ENCODE measurements around the gene HSPA1A.
A peak's percentile ranks its signal among the peaks of the same experiment; 100 is the strongest.
"Not testable (repeated sequence)": the region's sequence is repeated elsewhere in the genome, so short reads cannot be mapped to it uniquely, and the experiment has no call there.

The HSPA1A gene

GRCh38 chr6:31831350-31832215 lies 16.2 kb downstream of the HSPA1A start:
- TF ChIP-seq Cebpa-rat (IDR thresholded peaks at IDR 0.05), result no peak
- Histone ChIP-seq H3K9ac (peak overlapping the region; percentile 79), H3K27me3 (no peaks in the 10 kb centered on the region), H3K9me3 (no peaks in the 10 kb centered on the region), H4K20me1 (peaks cover 12% of the 10 kb centered on the region), H3K27ac (no peak overlapping the region; the same call in none of the 2 replicates), H3K36me3 (peaks cover 7% of the 10 kb centered on the region), H3K4me2 (peak overlapping the region; percentile 96), H3K4me3 (peak overlapping the region; percentile 73), H3K4me1 (peaks cover 39% of the 10 kb centered on the region)

- Histone ChIP-seq H3K9ac (peak overlapping the region; percentile 97), H3K9me3 (no peaks in the 10 kb centered on the region), H4K20me1 (peaks cover 42% of the 10 kb centered on the region), H3K36me3 (peaks cover 38% of the 10 kb centered on the region), H3K4me2 (peak overlapping the region; percentile 96), H3K4me3 (peak overlapping the region; percentile 83), H3K27me3 (no peaks in the 10 kb centered on the region), H3K27ac (peak overlapping the region; percentile 98), H3K4me1 (peaks cover 65% of the 10 kb centered on the region)
- no peak for TF ChIP-seq Cebpa-rat (IDR thresholded peaks at IDR 0.05)
These were observed 19.3 kb downstream of the HSPA1A start for GRCh38 chr6:31834367-31835250.

GRCh38 chr6:31836047-31836473 lies 20.7 kb downstream of the HSPA1A start:
- Histone ChIP-seq H3K27ac (peak overlapping the region; percentile 98), H3K4me3 (peak overlapping the region; percentile 83), H3K4me1 (peaks cover 62% of the 10 kb centered on the region), H3K36me3 (peaks cover 52% of the 10 kb centered on the region), H4K20me1 (peaks cover 57% of the 10 kb centered on the region), H3K4me2 (peak overlapping the region; percentile 96), H3K27me3 (no peaks in the 10 kb centered on the region), H3K9me3 (no peaks in the 10 kb centered on the region), H3K9ac (peak overlapping the region; percentile 97)
- no peak for TF ChIP-seq Cebpa-rat (IDR thresholded peaks at IDR 0.05)

DNA sequence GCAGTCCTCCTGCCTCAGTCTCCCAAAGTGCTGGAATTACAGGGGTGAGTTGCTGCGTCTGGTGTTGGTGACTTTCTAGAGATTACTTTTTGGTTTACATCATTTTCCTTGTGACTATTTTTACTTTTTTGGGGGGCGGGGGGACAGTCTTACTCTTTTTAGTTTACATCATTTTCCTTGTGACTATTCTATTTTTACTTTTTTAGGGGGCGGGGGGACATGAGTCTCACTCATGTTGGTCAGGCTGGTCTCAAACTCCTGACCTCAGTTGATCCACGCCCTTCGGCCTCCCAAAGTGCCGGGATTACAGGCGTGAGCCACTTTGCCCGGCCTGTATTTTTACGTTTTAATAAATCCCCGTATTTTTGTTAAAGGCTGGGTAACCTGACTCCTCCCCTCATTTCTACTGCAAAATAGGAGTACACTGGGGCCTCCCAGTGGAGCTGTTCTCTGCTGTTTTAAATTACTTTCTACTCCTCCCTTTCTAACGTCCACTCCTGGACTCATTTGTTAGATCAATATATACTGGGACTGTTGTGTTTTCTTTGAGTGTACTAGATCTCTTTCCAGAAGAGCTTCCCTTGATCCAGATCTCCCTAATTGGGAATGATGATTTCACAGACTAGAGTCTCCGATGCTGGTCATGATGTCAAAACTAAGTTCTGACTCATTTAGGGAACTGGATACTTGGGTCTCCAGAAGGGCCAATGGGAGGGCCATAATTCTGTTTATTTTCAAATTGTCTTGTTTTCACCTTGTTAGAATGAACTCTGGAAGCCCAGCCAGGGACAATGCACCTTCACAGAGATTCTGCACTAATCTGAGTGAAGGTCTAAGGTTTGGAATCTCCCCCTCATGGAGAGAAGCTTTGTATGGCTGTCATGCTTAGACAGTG lies 21.4 kb downstream of the HSPA1A start:
- no peak for TF ChIP-seq Cebpa-rat (IDR thresholded peaks at IDR 0.05)
- Histone ChIP-seq H3K9me3 (no peaks in the 10 kb centered on the region), H3K9ac (peak overlapping the region; percentile 97), H3K4me1 (peaks cover 56% of the 10 kb centered on the region), H3K27ac (peak overlapping the region; percentile 98), H3K4me2 (peak overlapping the region; percentile 96), H4K20me1 (peaks cover 63% of the 10 kb centered on the region), H3K27me3 (no peaks in the 10 kb centered on the region), H3K4me3 (peak overlapping the region; percentile 83), H3K36me3 (peaks cover 59% of the 10 kb centered on the region)

- peaks cover 48% of the 10 kb centered on the region for H3K4me1 ChIP-seq
- TF ChIP-seq Cebpa-rat (IDR thresholded peaks at IDR 0.05), result no peak
- H3K36me3 ChIP-seq, result peaks cover 64% of the 10 kb centered on the region
- H3K9me3 ChIP-seq, result no peaks in the 10 kb centered on the region
- peak overlapping the region; percentile 98 for H3K27ac ChIP-seq
- H3K9ac ChIP-seq, result peak overlapping the region; percentile 97
- H3K4me3 ChIP-seq, result peak overlapping the region; percentile 83
- H3K27me3 ChIP-seq, result no peaks in the 10 kb centered on the region
- H4K20me1 ChIP-seq, result peaks cover 69% of the 10 kb centered on the region
- peak overlapping the region; percentile 96 for H3K4me2 ChIP-seq
These were observed 22.2 kb downstream of the HSPA1A start for GRCh38 chr6:31837369-31838113.

GRCh38 chr6:31838114-31838553 lies 22.8 kb downstream of the HSPA1A start:
- H3K4me3 ChIP-seq, result peak overlapping the region; percentile 83
- not testable (repeated sequence) for H3K27ac ChIP-seq, H3K27me3 ChIP-seq, H3K9me3 ChIP-seq
- peaks cover 64% of the 10 kb centered on the region for H3K36me3 ChIP-seq
- H3K4me1 ChIP-seq, result peaks cover 43% of the 10 kb centered on the region
- peak overlapping the region; percentile 97 for H3K9ac ChIP-seq
- H3K4me2 ChIP-seq, result peak overlapping the region; percentile 96
- peaks cover 69% of the 10 kb centered on the region for H4K20me1 ChIP-seq

GRCh38 chr6:31838968-31839367 lies 23.6 kb downstream of the HSPA1A start:
- Histone ChIP-seq H3K36me3 (peaks cover 64% of the 10 kb centered on the region), H4K20me1 (peaks cover 69% of the 10 kb centered on the region), H3K27ac (no peak overlapping the region)

GRCh38 chr6:31839779-31840126 lies 24.4 kb downstream of the HSPA1A start:
- H3K9ac ChIP-seq, H3K27me3 ChIP-seq, H3K4me3 ChIP-seq, H3K9me3 ChIP-seq, H3K27ac ChIP-seq: not testable (repeated sequence)
- peaks cover 64% of the 10 kb centered on the region for H3K36me3 ChIP-seq
- H3K4me2 ChIP-seq, result peak overlapping the region; percentile 96; the same call in 1 of the 2 replicates
- peaks cover 46% of the 10 kb centered on the region for H3K4me1 ChIP-seq
- peaks cover 69% of the 10 kb centered on the region for H4K20me1 ChIP-seq

More at GRCh38 chr6:31838968-31839367, 23.6 kb downstream of the HSPA1A start:
- peak overlapping the region; percentile 83 for H3K4me3 ChIP-seq
- no peaks in the 10 kb centered on the region for H3K27me3 ChIP-seq
- no peak for TF ChIP-seq Cebpa-rat (IDR thresholded peaks at IDR 0.05)
- H3K4me2 ChIP-seq, result peak overlapping the region; percentile 96
- no peak overlapping the region; the same call in 1 of the 2 replicates for H3K9ac ChIP-seq
- H3K4me1 ChIP-seq, result peaks cover 43% of the 10 kb centered on the region
- no peaks in the 10 kb centered on the region for H3K9me3 ChIP-seq
